Common myeloid progenitor, CD34-positive (primary cell): ENCODE data around the gene TBX21.

Source experiments
- CTCF ChIA-PET: fragments of 350-600 bp; sonication (Branson Sonifier 250); formaldehyde crosslinking; loops from one replicate; lab custom pipeline; 2021; ENCODE audit warnings: antibody characterized with exemption; lab: Charles Lee
- POLR2A ChIA-PET: fragments of 350-600 bp; sonication (Branson Sonifier 250); formaldehyde crosslinking; loops from one replicate; lab custom pipeline; 2021; ENCODE audit warnings: antibody characterized with exemption; lab: Charles Lee
- DNase-seq, 3 donors: peaks; one replicate each; pipeline versions ENCODE4 v3.0.0 to v3.0.0-alpha.2; 2013
- H3K27ac ChIP-seq, 2 experiments: 1 replicate in 1 of 2; 2 replicates in 1 of 2; pipeline ENCODE4 v1.7.0; 2013; ENCODE audit warnings: inconsistent platforms in 2 of 2, low read length in 2 of 2, mild to moderate bottlenecking in 2 of 2, low read depth in 1 of 2, moderate library complexity in 1 of 2; ENCODE audit not compliant: severe bottlenecking in 2 of 2, insufficient read depth in 1 of 2, poor library complexity in 1 of 2
- H3K27me3 ChIP-seq, 5 experiments: replicated peaks in 2 of 5; 1 replicate in 3 of 5; 2 replicates in 2 of 5; pipeline versions ENCODE4 v1.6.1 to v1.7.0; 2013; ENCODE audit warnings: low read length in 4 of 5, mild to moderate bottlenecking in 2 of 5, moderate library complexity in 2 of 5, inconsistent platforms in 1 of 5; ENCODE audit not compliant: insufficient read depth in 5 of 5, control insufficient read depth in 4 of 5
- H3K36me3 ChIP-seq, 4 experiments: 1 replicate in 2 of 4; 2 replicates in 2 of 4; pipeline versions ENCODE4 v1.6.1 to v1.7.0; 2013; ENCODE audit warnings: low read length in 3 of 4, control low read depth in 1 of 4, mild to moderate bottlenecking in 1 of 4; ENCODE audit not compliant: control insufficient read depth in 4 of 4, insufficient read depth in 4 of 4
- H3K4me1 ChIP-seq, 4 experiments: 1 replicate in 3 of 4; 2 replicates in 1 of 4; pipeline versions ENCODE4 v1.6.1 to v1.7.1; 2013; ENCODE audit warnings: low read length in 3 of 4, mild to moderate bottlenecking in 3 of 4, control low read depth in 1 of 4, inconsistent platforms in 1 of 4, moderate library complexity in 1 of 4; ENCODE audit not compliant: control insufficient read depth in 4 of 4, insufficient read depth in 4 of 4; ENCODE audit errors: control extremely low read depth in 1 of 4
- H3K4me3 ChIP-seq, 7 experiments: 1 replicate in 4 of 7; 2 replicates in 3 of 7; pipeline versions ENCODE4 v1.5.1 to v1.7.0; 2013; ENCODE audit warnings: mild to moderate bottlenecking in 7 of 7, low read length in 6 of 7, moderate library complexity in 6 of 7, inconsistent platforms in 2 of 7, low read depth in 2 of 7, control low read depth in 1 of 7; ENCODE audit not compliant: insufficient read depth in 4 of 7, control insufficient read depth in 1 of 7; ENCODE audit errors: extremely low read depth in 1 of 7
- H3K9me3 ChIP-seq, 5 experiments: 1 replicate in 4 of 5; 2 replicates in 1 of 5; pipeline versions ENCODE4 v1.6.1 to v1.7.1; 2013; ENCODE audit warnings: low read length in 4 of 5, mild to moderate bottlenecking in 2 of 5, inconsistent platforms in 1 of 5, low read depth in 1 of 5, moderate library complexity in 1 of 5; ENCODE audit not compliant: control insufficient read depth in 4 of 5, insufficient read depth in 2 of 5; ENCODE audit errors: control extremely low read depth in 1 of 5
- WGBS: methylation state at CpG from one replicate; pipeline ENCODE4 v1.1.5; 2013; ENCODE audit not compliant: insufficient coverage; 5-methylcytosine and 5-hydroxymethylcytosine counted together

TBX21 gene

DNA sequence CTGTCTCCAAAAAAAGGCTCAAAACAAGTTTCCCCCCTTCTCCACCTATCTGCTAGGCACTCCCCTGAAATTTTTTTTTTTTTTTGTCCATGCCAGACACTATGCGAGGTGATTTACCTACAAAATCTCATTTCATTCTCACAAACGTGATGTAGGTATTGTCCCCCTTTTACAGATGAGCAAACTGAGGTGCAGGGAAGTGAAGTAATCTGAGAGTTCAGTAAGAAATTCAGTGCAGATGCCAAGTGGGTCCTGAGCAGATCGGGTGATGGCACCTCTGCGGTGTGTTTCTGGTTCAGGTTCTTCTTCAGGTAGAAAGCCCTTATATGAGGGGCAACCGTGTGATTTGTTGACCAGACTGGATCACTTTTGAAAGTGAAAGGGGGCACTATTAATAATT lies 29.4 kb upstream of the TBX21 start:
- Histone ChIP-seq H3K27ac (no peak overlapping the region), H3K9me3 (no peaks in the 10 kb centered on the region), H3K36me3 (peaks cover 0 to 7% (median 1%) of the 10 kb centered on the region in 4 experiments), H3K4me1 (peaks cover 5 to 66% (median 59%) of the 10 kb centered on the region in 4 experiments), H3K27me3 (no peaks in the 10 kb centered on the region), H3K4me3 (peak overlapping the region in 2 of 7 experiments; percentile 14 to 34)
- no peak for DNase-seq
- 92% methylated on average over 4 of the region's 5 CpGs for WGBS
- ChIA-PET CTCF (interaction anchor here (0.9 to 5.0 kb wide), 4 partner anchors 9 to 26 kb away, joined by 3 to 21 read pairs (median 4); partner anchors contain the start of gene TBKBP1), POLR2A (interaction anchor here (0.6 to 1.2 kb wide), 3 partner anchors 8 to 51 kb away, joined by 3 to 5 read pairs (median 4); no protein-coding TSS in a partner anchor)

- peaks cover 0 to 7% (median 1%) of the 10 kb centered on the region in 4 experiments for H3K36me3 ChIP-seq
- H3K4me1 ChIP-seq: peaks cover 5 to 65% (median 59%) of the 10 kb centered on the region in 4 experiments
- H3K27me3 ChIP-seq: no peaks in the 10 kb centered on the region
- ChIA-PET POLR2A (interaction anchor here (0.6 to 1.2 kb wide), 2 partner anchors 9 to 50 kb away, joined by 3 to 5 read pairs; no protein-coding TSS in a partner anchor), CTCF (interaction anchor here (0.9 to 5.0 kb wide), 6 partner anchors 10 to 29 kb away, joined by 3 to 21 read pairs (median 4); partner anchors contain the start of genes TBKBP1 and TBX21)
- no peaks in the 10 kb centered on the region for H3K9me3 ChIP-seq
- no peak overlapping the region for H3K27ac ChIP-seq
- 0% methylated on average over 10 of the region's 14 CpGs for WGBS
- H3K4me3 ChIP-seq: peak overlapping the region in 4 of 7 experiments; percentile 6 to 42 (median 26)
- DNase-seq: peak in 2 of 3 donors; percentile 49 to 68
Measured at GRCh38 chr17:47704116-47704515, 28.9 kb upstream of the TBX21 start.

DNA sequence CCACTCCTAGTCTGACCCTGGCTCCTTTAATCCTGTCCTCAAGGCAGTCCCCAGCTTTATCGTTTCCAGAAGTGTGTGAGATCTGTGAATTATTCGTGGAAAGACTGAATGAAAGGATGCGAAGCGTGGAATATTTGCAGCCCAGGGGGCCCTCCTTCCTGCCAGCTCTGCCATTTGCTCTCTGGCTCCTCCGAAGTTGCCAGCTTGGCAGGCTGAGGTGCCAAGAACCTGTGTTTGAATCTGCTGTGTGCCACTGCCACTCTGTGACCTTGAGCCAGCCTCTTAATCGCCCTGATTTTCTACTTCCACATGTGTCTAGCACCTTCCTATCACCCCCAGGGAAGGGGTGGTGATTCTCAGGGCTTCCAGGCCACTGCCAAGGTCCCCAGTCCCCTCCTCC lies 28.3 kb upstream of the TBX21 start:
- no peak overlapping the region for H3K27ac ChIP-seq
- no peaks in the 10 kb centered on the region for H3K27me3 ChIP-seq
- no peaks in the 10 kb centered on the region for H3K9me3 ChIP-seq
- peaks cover 0 to 4% (median 3%) of the 10 kb centered on the region in 4 experiments for H3K36me3 ChIP-seq
- no peak for DNase-seq
- WGBS: 80% methylated on average over 2 of the region's 6 CpGs
- peak overlapping the region in 1 of 7 experiments; percentile 19 for H3K4me3 ChIP-seq
- CTCF ChIA-PET: interaction anchor here (0.9 to 5.0 kb wide), 5 partner anchors 10 to 28 kb away, joined by 3 to 21 read pairs (median 5); partner anchors contain the start of genes TBKBP1 and TBX21
- peaks cover 5 to 65% (median 59%) of the 10 kb centered on the region in 4 experiments for H3K4me1 ChIP-seq
- POLR2A ChIA-PET: no interaction called here

- ChIA-PET CTCF (interaction anchor here (1.1 to 5.0 kb wide), 5 partner anchors 8 to 36 kb away, joined by 3 to 21 read pairs (median 5); partner anchors contain the start of gene TBX21), POLR2A (no interaction called here)
- peaks cover 0 to 10% (median 3%) of the 10 kb centered on the region in 4 experiments for H3K36me3 ChIP-seq
- 43% methylated on average over 8 of the region's 12 CpGs for WGBS
- no peak overlapping the region for H3K27ac ChIP-seq
- DNase-seq: no peak
- H3K4me1 ChIP-seq: peaks cover 5 to 65% (median 59%) of the 10 kb centered on the region in 4 experiments
- H3K4me3 ChIP-seq: peak overlapping the region in 1 of 7 experiments; percentile 30
- H3K9me3 ChIP-seq: no peaks in the 10 kb centered on the region
- no peaks in the 10 kb centered on the region for H3K27me3 ChIP-seq
Measured at GRCh38 chr17:47705536-47706530, 27.2 kb upstream of the TBX21 start.

GRCh38 chr17:47707056-47707804 lies 25.8 kb upstream of the TBX21 start:
- POLR2A ChIA-PET: interaction anchor here (0.6 to 1.1 kb wide), 2 partner anchors 12 to 1669 kb away, joined by 3 to 6 read pairs; no protein-coding TSS in a partner anchor
- peaks cover 5 to 61% (median 56%) of the 10 kb centered on the region in 4 experiments for H3K4me1 ChIP-seq

DNA sequence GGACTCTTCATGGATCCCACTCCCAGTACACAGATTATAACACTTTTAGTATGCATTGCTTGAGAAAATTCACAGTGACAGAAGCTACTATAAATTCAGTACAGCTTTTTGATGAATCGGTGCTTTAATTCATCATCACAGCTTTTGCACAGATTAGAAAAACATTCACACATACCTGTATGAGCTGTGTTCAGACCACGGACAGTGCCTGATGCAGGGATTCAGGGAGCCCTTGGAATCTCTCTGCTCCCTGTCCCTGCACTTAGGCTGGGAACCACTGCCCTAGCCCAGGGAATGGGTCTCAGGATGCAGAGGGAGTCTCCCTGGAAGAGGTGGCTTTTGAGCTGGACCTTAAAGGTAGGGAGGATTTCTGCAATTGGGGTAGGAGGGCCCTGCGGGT lies 25.2 kb upstream of the TBX21 start:
- peaks cover 0 to 15% (median 2%) of the 10 kb centered on the region in 4 experiments for H3K36me3 ChIP-seq
- ChIA-PET POLR2A (interaction anchor here (1.1 kb wide), 1 partner anchor 12 kb away, joined by 3 read pairs; no protein-coding TSS in a partner anchor), CTCF (interaction anchor here (0.6 to 5.0 kb wide), 10 partner anchors 8 to 44 kb away, joined by 3 to 21 read pairs (median 4); no protein-coding TSS in a partner anchor)
- no peak overlapping the region for H3K4me3 ChIP-seq
- DNase-seq: no peak
- H3K27ac ChIP-seq: no peak overlapping the region
- WGBS: 100% methylated on average over 1 of the region's 3 CpGs
- peaks cover 0 to 2% (median 0%) of the 10 kb centered on the region in 5 experiments for H3K27me3 ChIP-seq
- H3K9me3 ChIP-seq: no peaks in the 10 kb centered on the region
- peaks cover 5 to 58% (median 52%) of the 10 kb centered on the region in 4 experiments for H3K4me1 ChIP-seq

More at GRCh38 chr17:47707056-47707804, 25.8 kb upstream of the TBX21 start:
- Histone ChIP-seq H3K27ac (no peak overlapping the region), H3K36me3 (peaks cover 0 to 15% (median 2%) of the 10 kb centered on the region in 4 experiments), H3K4me3 (no peak overlapping the region), H3K9me3 (no peaks in the 10 kb centered on the region), H3K27me3 (no peaks in the 10 kb centered on the region)
- CTCF ChIA-PET: interaction anchor here (1.3 to 5.0 kb wide), 7 partner anchors 8 to 31 kb away, joined by 3 to 21 read pairs (median 8); no protein-coding TSS in a partner anchor
- no peak for DNase-seq
- 74% methylated on average over 3 of the region's 4 CpGs for WGBS
